Kidney glomerular epithelial cell (primary cell): ENCODE results near the gene MCCC1.
A peak's percentile ranks its signal among the peaks of the same experiment; 100 is the strongest.

ENCODE experiments used
- DNase-seq: peaks from one replicate; lab custom pipeline; 2025; lab: John Stamatoyannopoulos, UW

Gene MCCC1

GRCh38 chr3:182983876-182984275 lies 115.4 kb downstream of the MCCC1 start:
- DNase-seq, result no peak

DNA sequence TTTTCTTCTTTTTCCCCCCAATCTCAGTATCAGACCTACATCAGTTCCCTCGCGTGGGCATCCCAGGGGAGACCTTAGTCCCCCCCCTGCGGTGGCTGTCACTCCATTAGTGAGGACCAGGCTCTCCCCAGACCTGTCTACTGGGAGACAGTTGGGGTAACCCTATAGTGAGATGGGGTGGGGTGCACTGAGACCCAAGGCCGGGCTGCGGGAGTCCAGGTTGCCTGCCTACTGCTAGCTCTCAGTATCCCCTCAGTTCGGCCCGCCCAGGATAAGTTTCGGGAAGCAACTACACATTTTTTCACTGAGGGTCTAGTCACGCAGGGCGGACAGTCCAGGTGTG lies 118.3 kb downstream of the MCCC1 start:
- DNase-seq, result no peak

- peak; percentile 38 for DNase-seq
These were observed 118.9 kb downstream of the MCCC1 start, which contains the start of gene DCUN1D1 for GRCh38 chr3:182980204-182981037. Gene DCUN1D1 (minus strand): TSS chr3:182980538. CDS start chr3:182980489, 49 bp downstream.

DNA sequence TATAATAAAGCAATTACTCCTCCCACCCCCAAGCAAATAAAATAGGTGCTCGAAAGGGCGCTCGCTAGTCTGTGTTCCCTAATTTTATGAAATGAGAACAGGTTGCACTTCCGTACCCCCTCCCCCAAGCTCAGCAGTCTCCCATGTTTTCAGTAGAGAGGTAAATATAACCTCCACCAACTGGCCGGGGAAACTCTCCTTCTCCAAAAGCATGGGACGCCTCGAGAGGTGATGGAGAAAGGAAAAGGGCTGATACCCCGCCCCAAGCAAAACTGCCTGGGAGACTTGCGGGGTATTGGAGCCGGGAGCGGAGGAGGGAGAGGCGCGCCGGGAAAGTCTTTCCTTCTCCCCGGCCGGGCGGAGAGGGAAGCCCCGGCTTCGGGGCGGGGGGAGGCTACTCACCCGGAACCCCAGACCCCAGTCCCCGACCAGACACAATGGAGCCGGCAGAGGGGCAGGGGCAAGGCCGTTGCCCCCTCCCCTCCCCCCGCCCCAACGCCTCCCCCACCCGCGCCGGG lies 119.6 kb downstream of the MCCC1 start:
- no peak for DNase-seq

GRCh38 chr3:182979103-182979673 lies 120.1 kb downstream of the MCCC1 start:
- DNase-seq, result no peak

- DNase-seq, result peak; percentile 31
These were observed 120.9 kb downstream of the MCCC1 start for GRCh38 chr3:182978387-182978786.

DNA sequence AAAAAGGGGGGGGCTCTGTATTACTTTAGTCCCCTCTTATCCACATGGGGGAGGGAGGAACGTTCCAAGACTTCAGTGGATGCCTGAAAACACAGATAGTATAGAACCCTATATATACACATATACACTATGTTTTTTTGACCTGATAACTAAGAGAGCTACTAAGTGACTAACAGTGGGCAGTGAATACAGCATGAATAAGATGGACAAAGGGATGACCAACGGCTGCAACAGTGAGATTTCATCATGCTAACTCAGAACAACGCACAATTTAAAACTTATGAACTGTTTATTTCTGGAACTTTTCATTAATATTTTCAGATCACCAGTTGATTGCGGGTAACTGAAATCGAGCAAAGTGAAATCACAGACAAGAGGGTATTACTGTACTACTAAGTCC lies 126.2 kb downstream of the MCCC1 start:
- DNase-seq, result no peak

DNA sequence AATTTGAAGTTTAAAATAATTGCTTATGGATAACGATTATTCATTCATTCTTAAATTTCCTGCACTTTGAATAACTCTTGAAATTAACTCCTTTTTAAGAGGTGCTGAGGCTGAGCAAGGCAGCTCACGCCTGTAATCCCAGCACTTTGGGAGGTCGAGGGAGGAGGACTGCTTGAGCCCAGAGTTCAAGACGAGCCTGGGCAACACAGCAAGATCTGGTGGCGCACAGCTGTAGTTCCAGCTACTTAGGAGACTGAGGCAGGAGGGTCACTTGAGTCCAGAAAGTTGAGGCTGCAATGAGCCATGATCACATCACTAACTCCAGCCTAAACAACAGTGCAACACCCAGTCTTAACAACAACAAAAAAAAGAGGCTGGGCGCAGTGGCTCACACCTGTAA lies 126.9 kb downstream of the MCCC1 start:
- DNase-seq, result no peak

DNA sequence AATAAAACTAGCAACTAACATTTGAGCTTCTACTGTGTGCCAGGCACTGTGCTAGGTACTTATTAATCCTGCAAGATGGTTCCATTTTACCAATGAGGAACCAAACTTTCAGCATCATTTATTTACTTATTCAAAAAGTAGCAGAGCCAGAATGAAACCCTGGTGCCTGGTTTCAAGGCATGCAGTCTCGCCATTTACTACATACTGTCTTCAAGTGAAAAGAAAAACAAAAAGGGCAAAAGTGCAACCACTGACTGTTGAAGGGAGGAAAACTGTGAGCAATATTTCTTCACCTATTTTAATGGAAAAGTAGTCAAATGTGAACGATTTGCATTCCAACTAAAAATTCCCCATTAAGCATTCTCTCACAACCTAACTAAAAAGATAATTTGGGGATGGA lies 127.7 kb downstream of the MCCC1 start:
- peak; percentile 75 for DNase-seq

GRCh38 chr3:182970811-182971418 lies 128.4 kb downstream of the MCCC1 start:
- no peak for DNase-seq

DNA sequence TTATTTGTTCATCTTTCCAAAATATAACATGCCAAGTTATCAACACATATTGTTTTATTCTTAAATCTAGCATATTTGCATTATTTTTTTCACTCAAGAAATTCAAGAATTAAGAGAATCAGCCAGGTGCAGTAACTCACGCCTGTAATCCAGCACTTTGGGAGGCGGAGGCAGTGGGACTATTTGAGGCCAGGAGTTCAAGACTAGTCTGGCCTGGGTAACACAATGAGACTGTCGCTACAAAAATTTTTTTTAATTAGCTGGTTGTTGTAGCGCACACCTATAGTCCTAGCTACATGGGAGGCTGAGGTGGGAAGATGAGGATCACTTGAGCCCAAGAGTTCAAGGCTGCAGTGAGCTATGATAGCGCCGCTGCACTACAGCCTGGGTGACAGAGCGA lies 129.4 kb downstream of the MCCC1 start:
- no peak for DNase-seq

DNA sequence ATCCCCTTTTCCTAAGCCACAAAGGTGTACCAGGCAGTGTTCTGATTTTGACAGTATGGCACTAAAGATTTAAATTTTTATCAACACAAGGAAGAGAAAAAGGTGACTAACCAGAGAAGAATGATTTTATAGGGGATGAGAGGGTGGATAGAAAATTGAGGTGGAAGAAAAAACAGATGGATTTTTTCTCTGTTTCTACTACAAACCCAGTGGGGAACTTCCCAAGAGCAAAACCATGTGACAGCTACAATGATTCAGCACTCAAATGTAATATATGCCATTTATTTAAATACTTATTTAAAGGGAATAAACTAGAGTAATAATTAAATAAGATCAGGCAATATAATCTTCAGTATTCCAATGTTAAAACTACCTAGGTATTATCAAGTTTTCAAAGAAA lies 130.0 kb downstream of the MCCC1 start:
- peak; percentile 34 for DNase-seq

DNA sequence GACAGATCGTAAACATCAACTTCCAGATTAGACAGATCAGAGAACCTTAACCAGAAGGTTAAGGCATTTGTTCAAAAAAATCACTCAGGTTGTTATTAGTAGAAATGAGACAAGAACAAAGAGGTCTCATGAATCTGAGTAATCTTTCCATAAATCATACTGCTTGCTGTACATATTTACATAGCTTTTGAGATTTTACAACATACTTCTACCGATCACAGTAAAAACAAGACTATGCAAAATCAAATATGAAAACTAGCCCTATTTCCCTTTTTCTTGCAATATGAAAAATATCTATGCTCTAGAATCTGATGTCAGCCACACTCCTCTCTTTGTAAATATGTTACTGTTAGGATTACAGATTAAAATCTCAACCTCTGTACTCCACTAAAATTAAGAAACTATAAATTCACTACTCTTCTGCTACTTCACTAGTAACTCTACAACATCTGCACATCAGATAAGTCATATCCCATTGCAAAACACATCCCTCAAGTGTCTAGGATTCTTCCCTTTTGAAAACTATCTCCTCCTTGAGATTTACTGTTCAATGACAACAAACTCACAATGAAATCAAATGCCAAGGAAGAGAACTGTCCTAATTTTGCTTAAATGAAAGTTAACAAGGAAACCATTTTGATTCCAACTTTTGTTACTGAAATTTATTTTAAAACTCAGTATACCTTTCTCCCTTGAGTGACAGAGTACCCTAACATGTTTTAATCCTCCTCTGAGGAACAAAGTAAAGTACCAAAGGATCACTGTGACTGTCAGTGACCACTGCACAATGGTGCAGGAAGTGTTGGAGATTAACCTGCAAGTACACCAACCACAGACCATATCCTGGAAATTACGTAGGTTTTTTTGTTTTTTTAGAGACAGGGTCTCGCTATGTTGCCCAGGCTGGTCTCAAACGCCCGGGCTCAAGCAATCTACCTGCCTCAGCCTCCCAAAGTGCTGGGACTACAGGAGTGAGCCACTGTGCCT lies 131.8 kb downstream of the MCCC1 start:
- DNase-seq, result no peak

DNA sequence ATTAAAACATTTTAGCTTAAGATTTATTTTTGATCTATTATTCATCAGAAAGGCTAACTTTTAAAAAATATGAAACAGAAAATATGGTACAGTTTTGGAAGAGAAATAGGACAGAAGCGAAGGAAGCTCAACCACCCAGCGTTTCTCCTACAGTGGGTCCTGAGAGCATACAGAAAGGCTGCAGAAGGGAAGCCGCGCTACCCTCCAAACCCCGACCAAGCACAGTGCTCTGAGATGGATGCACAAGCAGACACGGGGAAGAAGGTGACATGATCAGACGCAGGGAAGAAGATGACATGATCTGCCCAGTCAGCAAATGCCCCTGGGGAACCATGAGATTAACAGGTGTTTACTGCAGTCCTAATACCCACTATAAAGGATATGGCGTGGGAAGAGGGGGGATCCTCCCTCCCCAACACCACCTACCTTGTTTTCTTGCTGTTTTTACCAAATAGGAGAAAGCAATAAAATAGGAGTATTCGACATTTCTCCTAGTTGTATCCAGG lies 133.4 kb downstream of the MCCC1 start:
- no peak for DNase-seq
